Choroid plexus epithelial cell (primary cell): ENCODE data around the gene LY6G6D.
A peak's percentile ranks its signal among the peaks of the same experiment; 100 is the strongest.

Source experiments
- DNase-seq: peaks from one replicate; pipeline ENCODE4 v3.0.0-alpha.2; 2010; ENCODE audit warnings: low read depth
- H3K4me3 ChIP-seq: 2 replicates; pipeline ENCODE4 v1.5.1; 2011; ENCODE audit warnings: low read depth, mild to moderate bottlenecking, control low read depth, low read length, moderate library complexity
- CTCF ChIP-seq: conservative IDR thresholded peaks from 2 replicates; pipeline ENCODE4 v1.5.1; 2011; ENCODE audit warnings: low read depth, mild to moderate bottlenecking, control low read depth, inconsistent platforms, low read length, moderate library complexity

Gene LY6G6D

GRCh38 chr6:31732029-31732428, 16.9 kb downstream of the LY6G6D start:
- no peak overlapping the region for H3K4me3 ChIP-seq
- no peak for DNase-seq
- no peak for TF ChIP-seq CTCF

- DNase-seq, result no peak
- TF ChIP-seq CTCF, result no peak
- peak overlapping the region; percentile 91 for H3K4me3 ChIP-seq
Observed at GRCh38 chr6:31733734-31734133, 18.6 kb downstream of the LY6G6D start.

DNA sequence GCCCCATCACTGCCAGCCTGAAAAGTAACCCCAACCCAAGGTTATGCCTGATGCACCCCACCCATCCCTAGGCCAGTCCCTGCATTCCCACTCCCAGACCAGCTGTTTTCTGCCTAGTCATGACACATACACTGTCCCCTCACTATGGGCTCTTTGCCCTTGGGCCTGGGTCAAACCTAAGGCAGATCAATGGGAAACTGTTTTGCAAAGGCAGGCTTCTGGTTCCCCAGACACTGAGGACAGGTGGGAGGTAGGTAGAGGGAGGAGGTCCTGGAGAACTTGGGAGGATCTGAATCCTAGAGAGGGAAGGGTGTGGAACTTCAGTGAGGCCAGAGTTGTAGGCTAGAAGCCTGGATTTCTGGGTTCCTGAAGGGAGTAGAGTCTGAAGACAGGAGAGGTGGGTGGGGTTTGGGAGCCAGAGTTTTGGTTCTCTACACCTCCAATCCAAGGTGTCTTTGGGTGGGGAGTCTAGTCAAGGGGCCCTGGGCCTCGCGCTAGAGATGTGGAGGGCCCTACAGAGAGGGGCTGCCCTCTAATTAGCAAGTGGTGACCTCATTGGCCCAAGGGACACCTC, 19.2 kb downstream of the LY6G6D start:
- DNase-seq, result no peak
- peak overlapping the region; percentile 91 for H3K4me3 ChIP-seq
- no peak for TF ChIP-seq CTCF

DNA sequence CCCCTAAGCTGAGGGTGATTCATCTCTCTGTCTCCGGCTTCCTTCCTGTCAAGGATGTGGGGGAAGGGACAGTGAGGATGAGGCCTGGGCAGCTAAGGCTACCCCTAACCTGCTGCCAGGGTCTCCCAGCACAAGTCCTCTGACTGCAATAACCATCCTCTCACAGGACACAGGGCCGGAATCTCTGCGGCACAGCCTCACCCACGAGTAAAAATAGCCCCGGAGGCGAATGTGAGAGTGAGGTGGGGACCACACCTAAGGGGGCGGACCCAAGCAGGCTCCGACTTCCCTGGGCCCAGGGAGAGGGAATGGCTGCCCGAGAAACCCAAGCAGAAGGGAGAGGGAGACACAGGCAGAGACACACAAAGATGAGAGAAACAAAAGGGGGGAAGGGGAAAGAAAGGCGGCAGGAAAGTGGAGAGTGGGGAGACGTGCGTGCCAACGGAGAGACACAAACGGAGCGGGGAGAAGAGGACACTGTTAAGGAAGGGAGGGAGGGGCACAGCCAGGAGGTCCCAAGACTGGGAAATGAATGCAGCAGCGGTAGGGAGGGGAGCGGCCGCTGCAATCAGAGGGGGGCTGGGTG, 19.8 kb downstream of the LY6G6D start:
- TF ChIP-seq CTCF, result no peak
- H3K4me3 ChIP-seq, result peak overlapping the region; percentile 91
- DNase-seq, result peak; percentile 61

DNA sequence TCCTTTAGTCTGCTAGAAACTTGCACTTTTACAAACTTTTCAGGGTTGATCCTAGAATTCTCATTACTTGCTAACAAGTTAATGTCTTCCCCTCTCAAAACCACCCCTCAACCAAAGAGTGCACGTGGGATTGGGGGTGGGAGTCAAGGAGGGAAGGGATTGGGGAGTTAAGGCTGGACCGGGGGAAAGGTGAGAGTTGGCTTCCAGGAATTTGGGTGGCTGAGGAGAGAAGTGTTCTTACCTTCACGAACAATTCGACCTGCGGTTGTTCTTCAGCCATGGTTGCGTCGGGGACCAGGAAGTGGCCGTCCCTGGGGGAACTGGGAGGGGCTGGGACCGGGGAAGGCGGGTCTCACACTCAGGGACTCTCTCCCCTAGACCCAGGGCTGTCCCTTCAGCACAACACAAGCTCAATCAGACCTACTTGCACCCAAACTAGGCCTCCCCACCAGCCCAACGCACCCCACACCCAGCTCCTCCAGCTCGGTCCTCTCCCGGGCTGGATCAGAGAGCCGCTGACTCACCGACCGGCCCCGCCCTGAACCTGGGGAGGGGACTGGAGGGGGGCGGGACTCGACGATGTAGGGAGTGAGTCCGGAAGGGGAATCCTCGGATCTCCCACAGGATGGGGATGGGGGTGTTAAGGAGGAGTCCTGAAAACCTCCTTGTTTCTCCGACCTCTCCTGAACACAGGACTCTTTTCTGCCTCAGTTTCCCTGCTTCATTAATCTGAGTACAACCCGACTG, 21.0 kb downstream of the LY6G6D start, which contains the start of gene CLIC1:
TSS of gene CLIC1 (minus strand) at position 510 of the 747 bp plus-strand sequence. CDS start at position 280, 230 bp downstream.
- peak within 1 kb of the TSS; percentile 91 for H3K4me3 ChIP-seq
- DNase-seq, result peak; percentile 82
- no peak for TF ChIP-seq CTCF

DNA sequence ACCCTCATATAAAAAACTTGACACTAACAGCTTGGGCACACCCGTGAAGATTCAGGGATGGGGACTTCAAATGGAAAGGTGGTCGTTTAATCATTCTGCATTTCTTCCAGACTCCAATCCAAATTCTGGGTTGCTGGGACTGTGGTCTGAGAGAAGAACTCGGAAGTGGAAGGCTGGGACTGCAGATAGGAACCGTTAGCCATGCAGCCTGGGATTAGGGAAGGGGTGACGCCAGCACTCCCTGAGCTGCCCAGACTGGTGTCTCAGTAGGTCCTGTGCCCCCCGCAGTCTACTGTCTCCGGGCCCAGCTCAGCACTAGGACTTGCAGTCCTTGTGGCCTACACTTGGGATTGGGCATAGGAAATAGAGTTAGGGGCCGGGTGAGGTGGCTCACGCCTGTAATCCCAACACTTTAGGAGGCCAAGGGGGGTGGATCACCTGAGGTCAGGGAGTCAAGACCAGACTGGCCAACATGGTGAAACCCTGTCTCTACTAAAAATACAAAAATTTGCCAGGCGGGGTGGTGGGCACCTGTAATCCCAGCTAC, 21.7 kb downstream of the LY6G6D start:
- peak overlapping the region; percentile 91 for H3K4me3 ChIP-seq
- no peak for TF ChIP-seq CTCF
- no peak for DNase-seq
